GM06990 (cell line): ENCODE measurements around the gene ATOSB.

ENCODE experiments used
- DNase-seq: peaks from one replicate; pipeline ENCODE4 v3.0.0-alpha.2; 2011; ENCODE audit not compliant: insufficient read length; ENCODE audit errors: extremely low read depth
- H3K27me3 ChIP-seq: replicated peaks from 2 replicates; pipeline ENCODE4 v1.6.0; 2011; ENCODE audit warnings: low read length; ENCODE audit not compliant: control insufficient read depth, insufficient read depth
- H3K36me3 ChIP-seq: 2 replicates; pipeline ENCODE4 v1.5.1; 2011; ENCODE audit warnings: low read length; ENCODE audit not compliant: control insufficient read depth, insufficient read depth
- H3K4me3 ChIP-seq: replicated peaks from 2 replicates; pipeline ENCODE4 v1.5.1; 2011; ENCODE audit warnings: low read depth, mild to moderate bottlenecking, control low read depth, low read length
- TF ChIP-seq, protein P1 (sequence below): IDR thresholded peaks from 2 replicates; pipeline ENCODE4 v1.5.1; 2011; ENCODE audit warnings: low read length, control low read depth, mild to moderate bottlenecking, inconsistent platforms; ENCODE audit not compliant: insufficient read depth, poor library complexity, severe bottlenecking

Gene ATOSB

DNA sequence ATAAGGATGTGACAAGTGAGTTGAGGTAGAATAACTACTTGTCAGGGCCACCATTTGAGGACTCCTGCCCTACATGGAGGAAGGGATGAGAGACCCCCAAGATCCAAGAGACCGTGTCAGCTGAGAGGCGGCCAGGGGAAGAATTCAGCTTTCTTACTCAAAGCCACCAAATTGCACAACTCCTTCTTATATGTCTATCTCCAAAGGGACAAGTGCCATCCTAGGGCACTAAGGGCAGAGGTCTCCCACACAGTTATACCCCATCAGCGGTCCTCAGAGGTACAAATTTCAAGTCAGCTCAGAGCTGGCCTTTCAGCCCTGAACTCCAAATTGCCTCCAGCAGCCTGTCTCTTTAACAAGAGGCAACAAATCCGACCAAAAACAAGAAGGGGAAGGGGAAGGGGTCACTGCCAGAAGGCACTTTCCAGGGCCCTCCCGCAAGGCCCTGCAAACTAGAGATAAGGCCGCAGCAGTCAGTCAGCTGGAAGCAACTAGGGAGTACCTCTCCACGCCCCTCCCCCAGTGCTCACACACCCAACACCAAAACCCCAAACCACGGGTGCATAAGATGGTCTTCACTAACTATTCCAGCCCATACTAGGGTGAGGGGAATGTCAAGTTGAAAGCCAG, 6.6 kb downstream of the ATOSB start:
- TF ChIP-seq, protein P1, sequence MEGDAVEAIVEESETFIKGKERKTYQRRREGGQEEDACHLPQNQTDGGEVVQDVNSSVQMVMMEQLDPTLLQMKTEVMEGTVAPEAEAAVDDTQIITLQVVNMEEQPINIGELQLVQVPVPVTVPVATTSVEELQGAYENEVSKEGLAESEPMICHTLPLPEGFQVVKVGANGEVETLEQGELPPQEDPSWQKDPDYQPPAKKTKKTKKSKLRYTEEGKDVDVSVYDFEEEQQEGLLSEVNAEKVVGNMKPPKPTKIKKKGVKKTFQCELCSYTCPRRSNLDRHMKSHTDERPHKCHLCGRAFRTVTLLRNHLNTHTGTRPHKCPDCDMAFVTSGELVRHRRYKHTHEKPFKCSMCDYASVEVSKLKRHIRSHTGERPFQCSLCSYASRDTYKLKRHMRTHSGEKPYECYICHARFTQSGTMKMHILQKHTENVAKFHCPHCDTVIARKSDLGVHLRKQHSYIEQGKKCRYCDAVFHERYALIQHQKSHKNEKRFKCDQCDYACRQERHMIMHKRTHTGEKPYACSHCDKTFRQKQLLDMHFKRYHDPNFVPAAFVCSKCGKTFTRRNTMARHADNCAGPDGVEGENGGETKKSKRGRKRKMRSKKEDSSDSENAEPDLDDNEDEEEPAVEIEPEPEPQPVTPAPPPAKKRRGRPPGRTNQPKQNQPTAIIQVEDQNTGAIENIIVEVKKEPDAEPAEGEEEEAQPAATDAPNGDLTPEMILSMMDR: no peak
- Histone ChIP-seq H3K27me3 (no peaks in the 10 kb centered on the region), H3K4me3 (no peak overlapping the region), H3K36me3 (peaks cover 9% of the 10 kb centered on the region)
- no peak for DNase-seq

DNA sequence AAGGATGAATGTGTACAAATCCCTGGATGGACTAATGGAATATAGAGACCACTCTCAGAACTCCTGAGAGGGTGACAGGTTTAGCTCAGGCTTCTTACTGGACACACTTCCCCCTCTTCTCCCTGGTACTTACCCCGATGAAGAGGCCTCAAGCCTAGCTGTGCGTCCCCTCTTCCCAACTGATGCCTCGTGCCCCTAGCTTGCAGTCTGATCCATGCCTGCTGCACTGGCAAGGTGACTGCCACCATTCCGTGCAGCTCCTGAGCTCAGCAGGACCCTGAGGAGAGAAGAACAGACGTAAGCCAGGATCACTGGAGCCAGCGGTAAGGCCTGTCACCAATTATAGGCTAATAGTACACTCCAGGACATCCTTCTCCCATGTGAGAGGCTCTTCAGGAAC, 7.2 kb downstream of the ATOSB start:
- H3K36me3 ChIP-seq: peaks cover 9% of the 10 kb centered on the region
- TF ChIP-seq, protein P1: no peak
- H3K4me3 ChIP-seq: no peak overlapping the region
- no peaks in the 10 kb centered on the region for H3K27me3 ChIP-seq
- no peak for DNase-seq

DNA sequence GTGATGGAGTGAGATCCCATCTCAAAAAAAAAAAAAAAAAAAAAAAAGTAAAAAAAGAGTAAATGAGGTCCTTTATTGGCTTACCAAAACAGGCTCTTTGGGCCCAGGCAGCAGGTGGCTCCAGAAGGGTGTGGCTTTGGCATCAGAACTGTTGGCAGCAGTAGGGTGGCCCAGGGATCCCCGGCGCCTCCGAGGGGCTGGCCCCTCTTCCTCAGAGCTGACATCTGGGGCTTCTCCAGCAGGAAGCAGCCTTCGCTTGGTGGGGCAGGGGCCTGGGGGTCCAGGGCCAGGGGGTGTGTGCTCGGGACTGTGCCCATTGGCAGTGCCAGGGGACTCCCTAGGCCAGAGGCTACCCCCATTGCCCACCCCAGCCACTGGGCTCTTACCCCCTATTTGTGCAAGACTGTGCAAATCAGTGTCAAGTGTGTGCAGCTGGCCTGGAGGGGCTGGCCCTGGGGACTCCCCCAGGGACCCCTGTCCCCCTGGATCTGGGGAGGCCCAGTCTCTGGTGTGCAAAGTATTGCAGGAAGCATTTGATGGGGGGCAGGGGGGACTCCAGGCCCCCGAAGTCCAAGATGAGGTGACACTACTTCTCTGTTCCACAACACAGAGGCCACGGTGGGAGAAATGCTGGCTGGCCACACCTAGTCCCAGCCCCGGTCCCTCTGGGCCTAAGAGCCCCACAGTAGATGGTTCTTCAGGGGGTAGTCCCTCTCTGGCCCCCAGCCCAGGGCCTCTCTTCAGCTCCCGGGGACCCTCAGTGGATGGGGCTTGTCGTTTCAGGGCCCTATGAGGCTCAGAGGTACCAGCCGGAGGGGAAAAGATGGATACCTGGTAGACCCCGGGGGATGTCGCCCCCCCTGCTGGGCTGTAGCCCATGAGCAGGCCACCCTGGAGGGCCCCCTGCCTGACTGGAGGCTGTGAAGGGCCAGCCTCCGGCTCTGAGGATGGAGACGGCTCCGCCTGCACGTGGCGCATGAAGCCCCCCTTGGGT, 8.1 kb downstream of the ATOSB start:
- DNase-seq: no peak
- TF ChIP-seq, protein P1: no peak
- no peaks in the 10 kb centered on the region for H3K27me3 ChIP-seq
- H3K4me3 ChIP-seq: no peak overlapping the region
- peaks cover 9% of the 10 kb centered on the region for H3K36me3 ChIP-seq

DNA sequence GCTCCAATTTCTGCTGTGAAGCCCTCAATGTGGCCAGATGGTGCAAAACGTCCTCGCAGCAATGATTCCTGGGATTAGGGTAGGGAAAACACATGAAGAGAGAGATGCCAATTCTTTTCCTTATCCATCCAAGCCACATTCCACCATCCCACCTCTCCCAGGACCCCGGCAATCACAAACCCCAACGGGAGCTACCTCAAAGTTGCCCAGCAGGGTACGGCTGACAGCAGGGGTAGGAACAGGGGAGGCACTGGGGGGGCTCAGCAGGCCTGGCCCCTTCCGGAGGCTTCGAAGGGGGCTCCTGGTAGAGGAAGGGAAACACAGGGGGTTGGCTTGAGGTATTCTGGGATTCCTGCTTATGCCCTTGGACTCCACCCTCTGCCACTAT, 9.3 kb downstream of the ATOSB start:
- DNase-seq: no peak
- H3K4me3 ChIP-seq: no peak overlapping the region
- no peaks in the 10 kb centered on the region for H3K27me3 ChIP-seq
- H3K36me3 ChIP-seq: peaks cover 11% of the 10 kb centered on the region
- TF ChIP-seq, protein P1: no peak

DNA sequence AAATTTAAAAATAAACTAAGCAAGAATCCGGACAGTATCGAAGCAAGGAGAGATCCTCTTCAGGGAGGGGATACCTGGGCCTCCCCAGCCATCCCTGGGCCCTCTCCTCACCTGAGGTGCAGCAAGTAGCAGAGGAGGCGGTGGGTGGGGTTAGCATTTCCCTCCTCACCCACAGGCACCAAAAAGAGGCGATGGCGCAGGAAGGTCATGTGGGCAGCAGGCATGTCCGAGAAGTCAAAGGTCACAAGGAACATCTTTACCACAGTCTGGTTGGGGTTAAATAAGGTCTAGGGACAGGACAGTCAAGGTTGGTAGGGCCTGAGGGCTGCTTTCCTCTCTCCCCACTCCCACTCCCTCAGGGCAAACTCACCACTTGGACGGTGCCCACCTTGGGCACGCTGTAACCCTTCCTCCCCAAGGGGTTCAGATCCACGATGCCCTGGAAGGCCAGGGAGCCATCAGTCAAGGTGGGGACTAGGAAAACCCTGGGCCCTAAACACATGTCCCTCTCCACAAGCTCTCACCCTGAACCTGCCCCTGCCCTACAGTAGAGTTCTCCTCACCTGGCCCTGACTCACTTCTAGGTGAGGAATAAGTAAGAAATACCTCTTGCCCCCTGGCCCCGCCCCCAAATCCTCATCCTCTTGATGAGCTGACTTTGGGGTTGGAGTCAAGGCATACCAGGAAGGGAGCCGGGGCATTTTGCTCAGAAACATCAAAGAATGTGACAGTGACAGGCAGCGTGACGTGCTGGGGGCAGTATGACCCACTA, 9.9 kb downstream of the ATOSB start:
- Histone ChIP-seq H3K4me3 (no peak overlapping the region), H3K36me3 (peaks cover 13% of the 10 kb centered on the region), H3K27me3 (no peaks in the 10 kb centered on the region)
- TF ChIP-seq, protein P1: no peak
- DNase-seq: no peak
